NB4 (cell line): ENCODE data around the gene SLC22A23.

ENCODE experiments used
- MYC ChIP-seq: IDR thresholded peaks from 2 replicates; pipeline ENCODE4 v1.6.1; 2011; ENCODE audit warnings: low read depth, low read length
- POLR2A ChIP-seq: IDR thresholded peaks from 2 replicates; pipeline ENCODE4 v1.6.1; 2011; ENCODE audit warnings: mild to moderate bottlenecking; ENCODE audit not compliant: insufficient read length; ENCODE audit errors: extremely low read depth
- TF ChIP-seq, protein P1 (sequence below): IDR thresholded peaks from one replicate; pipeline ENCODE4 v1.5.1; 2012; ENCODE audit warnings: low read depth, low read length

DNA sequence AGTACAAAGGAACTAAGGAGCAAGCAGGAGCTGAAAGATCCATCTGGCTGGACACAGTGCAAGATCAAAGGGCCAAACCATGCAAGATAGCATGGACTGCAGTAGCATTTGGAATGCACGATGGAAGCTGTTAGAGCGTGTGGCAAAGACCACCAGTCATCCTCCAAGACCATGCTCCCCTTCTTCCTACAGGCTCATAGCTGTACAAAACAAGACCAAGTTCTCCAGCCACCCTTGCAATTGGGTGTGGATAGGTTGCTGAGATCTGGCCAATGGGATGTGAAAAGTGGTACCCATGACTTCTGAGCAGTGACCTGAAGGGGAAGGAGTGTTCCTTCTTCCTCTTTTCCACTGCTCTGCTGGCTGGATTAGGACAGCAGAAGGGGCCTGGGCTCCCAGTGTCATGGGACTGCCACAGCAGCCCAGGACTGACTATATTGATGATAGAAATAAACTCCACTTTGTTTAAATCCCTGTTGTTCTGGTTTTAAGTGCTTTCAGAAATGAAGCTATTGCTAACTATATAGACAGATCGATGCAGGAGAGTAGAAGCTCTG is 64.9 kb downstream of the SLC22A23 start:
- TF ChIP-seq, protein P1, sequence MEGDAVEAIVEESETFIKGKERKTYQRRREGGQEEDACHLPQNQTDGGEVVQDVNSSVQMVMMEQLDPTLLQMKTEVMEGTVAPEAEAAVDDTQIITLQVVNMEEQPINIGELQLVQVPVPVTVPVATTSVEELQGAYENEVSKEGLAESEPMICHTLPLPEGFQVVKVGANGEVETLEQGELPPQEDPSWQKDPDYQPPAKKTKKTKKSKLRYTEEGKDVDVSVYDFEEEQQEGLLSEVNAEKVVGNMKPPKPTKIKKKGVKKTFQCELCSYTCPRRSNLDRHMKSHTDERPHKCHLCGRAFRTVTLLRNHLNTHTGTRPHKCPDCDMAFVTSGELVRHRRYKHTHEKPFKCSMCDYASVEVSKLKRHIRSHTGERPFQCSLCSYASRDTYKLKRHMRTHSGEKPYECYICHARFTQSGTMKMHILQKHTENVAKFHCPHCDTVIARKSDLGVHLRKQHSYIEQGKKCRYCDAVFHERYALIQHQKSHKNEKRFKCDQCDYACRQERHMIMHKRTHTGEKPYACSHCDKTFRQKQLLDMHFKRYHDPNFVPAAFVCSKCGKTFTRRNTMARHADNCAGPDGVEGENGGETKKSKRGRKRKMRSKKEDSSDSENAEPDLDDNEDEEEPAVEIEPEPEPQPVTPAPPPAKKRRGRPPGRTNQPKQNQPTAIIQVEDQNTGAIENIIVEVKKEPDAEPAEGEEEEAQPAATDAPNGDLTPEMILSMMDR, result no peak
- TF ChIP-seq MYC (no peak), POLR2A (no peak)
